ENCODE data around the gene TAF9. TPM values are rescaled to one million over a fixed set of nuclear protein-coding genes. Genes with fewer than 3 reads are reported as not detected.
"Not testable (repeated sequence)": the region's sequence is repeated elsewhere in the genome, so short reads cannot be mapped to it uniquely, and the experiment has no call there.

Gene TAF9
- total RNA-seq, 1 donor, result 86.2 TPM

GRCh38 chr5:69404659-69405330, 35.5 kb upstream of the TAF9 start:
- no peak for DNase-seq (ENCODE audit: low read depth)
- TF ChIP-seq, protein P1, sequence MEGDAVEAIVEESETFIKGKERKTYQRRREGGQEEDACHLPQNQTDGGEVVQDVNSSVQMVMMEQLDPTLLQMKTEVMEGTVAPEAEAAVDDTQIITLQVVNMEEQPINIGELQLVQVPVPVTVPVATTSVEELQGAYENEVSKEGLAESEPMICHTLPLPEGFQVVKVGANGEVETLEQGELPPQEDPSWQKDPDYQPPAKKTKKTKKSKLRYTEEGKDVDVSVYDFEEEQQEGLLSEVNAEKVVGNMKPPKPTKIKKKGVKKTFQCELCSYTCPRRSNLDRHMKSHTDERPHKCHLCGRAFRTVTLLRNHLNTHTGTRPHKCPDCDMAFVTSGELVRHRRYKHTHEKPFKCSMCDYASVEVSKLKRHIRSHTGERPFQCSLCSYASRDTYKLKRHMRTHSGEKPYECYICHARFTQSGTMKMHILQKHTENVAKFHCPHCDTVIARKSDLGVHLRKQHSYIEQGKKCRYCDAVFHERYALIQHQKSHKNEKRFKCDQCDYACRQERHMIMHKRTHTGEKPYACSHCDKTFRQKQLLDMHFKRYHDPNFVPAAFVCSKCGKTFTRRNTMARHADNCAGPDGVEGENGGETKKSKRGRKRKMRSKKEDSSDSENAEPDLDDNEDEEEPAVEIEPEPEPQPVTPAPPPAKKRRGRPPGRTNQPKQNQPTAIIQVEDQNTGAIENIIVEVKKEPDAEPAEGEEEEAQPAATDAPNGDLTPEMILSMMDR (IDR thresholded peaks at IDR 0.05; ENCODE audit: insufficient read depth, low read length), result no peak
- no peak overlapping the region for H3K4me3 ChIP-seq (ENCODE audit: low read depth, low read length)

GRCh38 chr5:69378376-69378775, 9.1 kb upstream of the TAF9 start:
- DNase-seq (ENCODE audit: low read depth), result no peak
- no peak overlapping the region for H3K4me3 ChIP-seq (ENCODE audit: low read depth, low read length)
- TF ChIP-seq, protein P1 (IDR thresholded peaks at IDR 0.05; ENCODE audit: insufficient read depth, low read length), result no peak

DNA sequence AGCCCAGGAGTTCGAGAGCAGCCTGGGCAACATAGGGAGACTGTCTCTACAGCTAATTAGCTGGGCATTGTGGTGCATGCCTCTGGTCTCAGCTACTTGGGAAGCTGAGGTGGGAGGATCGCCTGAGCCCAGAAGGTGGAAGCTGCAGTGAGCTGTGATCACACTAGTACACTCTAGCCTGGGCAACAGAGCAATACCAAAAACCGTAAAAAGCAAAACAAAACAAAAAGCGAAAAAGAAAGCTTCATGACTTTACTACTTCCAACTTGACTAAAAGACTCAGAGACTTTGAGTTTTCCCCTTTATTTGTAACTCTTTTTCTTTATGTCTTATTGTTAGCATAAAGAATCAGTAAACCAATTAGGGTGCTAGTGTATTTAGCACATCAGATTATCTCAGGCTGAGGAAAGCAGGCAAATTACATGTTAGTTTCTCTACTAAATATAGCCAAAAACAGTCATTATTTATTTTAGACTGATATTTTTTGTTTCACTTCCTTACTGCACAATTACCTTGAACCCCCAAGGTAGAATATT, 5.7 kb upstream of the TAF9 start:
- TF ChIP-seq, protein P1 (IDR thresholded peaks at IDR 0.05; ENCODE audit: insufficient read depth, low read length), result no peak

DNA sequence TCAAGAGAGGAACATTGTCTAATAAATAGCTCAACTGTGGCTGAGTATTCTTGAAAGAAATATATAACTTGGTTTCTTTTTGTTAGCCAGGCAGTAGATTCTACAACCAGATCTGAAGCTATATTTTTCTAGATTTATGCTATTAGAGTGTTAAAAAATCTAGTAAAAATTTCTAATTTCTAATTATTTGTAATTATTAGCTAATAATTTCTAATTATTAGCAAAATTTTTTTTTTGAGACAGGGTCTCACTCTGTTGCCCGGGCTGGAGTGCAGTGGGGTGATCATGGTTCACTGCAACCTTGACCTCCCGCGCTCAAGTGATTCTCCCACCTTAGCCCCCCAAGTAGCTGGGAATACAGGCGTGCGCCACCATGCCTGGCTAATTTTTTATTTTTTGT, 3.1 kb upstream of the TAF9 start:
- TF ChIP-seq, protein P1 (IDR thresholded peaks at IDR 0.05; ENCODE audit: insufficient read depth, low read length), result no peak
- no peak overlapping the region for H3K4me3 ChIP-seq (ENCODE audit: low read depth, low read length)
- DNase-seq (ENCODE audit: low read depth), result no peak

More for the DNA sequence above, 5.7 kb upstream of the TAF9 start:
- no peak for DNase-seq (ENCODE audit: low read depth)
- no peak overlapping the region for H3K4me3 ChIP-seq (ENCODE audit: low read depth, low read length)

DNA sequence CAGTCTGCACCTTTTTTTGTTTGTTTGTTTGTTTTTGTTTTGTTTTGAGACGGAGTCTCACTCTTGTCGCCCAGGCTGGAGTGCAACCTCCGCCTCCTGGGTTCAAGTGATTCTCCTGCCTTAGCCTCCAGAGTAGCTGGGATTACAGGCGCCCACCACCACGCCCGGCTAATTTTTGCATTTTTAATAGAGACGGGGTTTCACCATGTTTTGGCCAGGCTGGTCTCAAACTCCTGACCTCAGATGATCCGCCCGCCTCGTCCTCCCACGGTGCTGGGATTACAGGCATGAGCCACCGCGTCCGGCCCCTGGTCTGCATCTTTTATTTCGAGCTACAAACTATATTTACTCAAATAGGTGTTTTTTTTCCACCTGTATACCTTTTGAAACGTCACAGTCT, 1.0 kb upstream of the TAF9 start:
- not testable (repeated sequence) for DNase-seq (ENCODE audit: low read depth)
- peak overlapping the region; percentile 94 for H3K4me3 ChIP-seq (ENCODE audit: low read depth, low read length)

DNA sequence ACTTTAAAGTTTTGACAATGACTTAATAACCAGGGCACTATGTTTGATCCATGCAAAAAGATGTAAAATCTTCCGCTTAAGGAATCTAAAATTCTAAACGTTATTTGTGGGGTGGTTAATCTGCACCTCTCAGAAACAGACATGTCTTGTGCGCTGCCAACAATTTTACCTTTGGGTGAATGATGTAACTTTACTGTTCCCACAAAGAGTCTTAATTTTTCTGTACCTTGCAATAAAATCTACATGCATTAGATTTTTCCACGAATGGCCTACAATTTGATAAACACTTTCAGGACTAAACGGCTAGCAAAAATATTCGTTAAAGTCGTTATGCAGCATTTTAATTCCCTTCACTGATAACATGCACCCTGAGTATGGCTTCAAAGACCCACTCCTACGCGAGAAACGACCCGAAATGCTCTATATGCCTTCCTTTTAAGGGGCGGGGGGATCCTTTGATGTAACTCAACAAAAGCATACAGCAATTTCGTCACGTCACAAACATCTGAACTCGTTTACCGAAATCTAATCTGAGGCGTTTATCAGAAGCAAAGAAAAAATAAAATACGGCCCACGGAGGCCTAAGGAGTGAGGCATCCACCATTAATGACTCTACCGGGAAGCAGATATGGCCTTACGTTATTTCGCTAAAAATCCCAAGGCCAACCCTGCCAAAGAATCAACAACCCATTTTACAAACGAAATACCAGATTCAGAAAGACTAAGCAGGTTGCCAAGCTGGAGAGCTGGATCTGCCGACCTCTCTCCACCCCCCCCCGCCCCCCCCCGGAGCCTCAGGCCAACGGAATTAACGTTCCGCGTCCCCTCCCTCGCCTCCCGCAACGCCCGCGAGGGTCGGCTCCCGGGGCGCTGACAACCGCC, 621 bp downstream of the TAF9 start:
- DNase-seq (ENCODE audit: low read depth), result peak; percentile 61
- TF ChIP-seq, protein P1 (IDR thresholded peaks at IDR 0.05; ENCODE audit: insufficient read depth, low read length), result no peak
- H3K4me3 ChIP-seq (ENCODE audit: low read depth, low read length), result peak overlapping the region; percentile 94

DNA sequence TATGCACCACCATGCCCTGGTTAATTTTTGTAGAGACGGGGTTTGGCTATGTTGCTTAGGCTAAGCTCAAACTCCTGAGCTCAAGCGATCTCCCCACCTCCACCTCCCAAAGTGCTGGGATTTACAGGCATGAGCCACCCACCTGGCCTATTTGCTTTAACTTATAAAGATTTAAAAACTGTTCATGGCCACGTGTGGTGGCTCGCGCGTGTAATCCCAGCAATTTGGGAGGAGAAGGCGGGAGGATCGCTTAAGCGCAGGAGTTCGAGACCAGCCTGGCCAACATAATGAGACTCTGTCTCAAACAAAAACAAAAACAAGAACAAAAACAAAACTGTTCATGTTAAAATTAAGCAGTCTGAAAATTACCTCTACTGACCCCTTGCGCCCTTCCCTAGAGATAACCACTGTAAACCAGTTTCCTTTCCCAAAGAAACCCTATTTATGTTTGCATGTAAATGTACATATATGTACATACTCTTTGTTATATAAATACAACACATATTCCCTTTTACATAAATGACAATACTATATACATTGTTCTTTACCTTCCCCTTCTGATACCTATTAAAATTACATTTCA, 1.5 kb downstream of the TAF9 start:
- peak overlapping the region; percentile 94 for H3K4me3 ChIP-seq (ENCODE audit: low read depth, low read length)
- no peak for DNase-seq (ENCODE audit: low read depth)

More for the DNA sequence above, 1.5 kb downstream of the TAF9 start:
- TF ChIP-seq, protein P1 (IDR thresholded peaks at IDR 0.05; ENCODE audit: insufficient read depth, low read length), result no peak
